Fibroblast of mammary gland (primary cell): Measurements from ENCODE around the gene AOX1.

Experiments used
- DNase-seq: peaks from one replicate; pipeline ENCODE4 v3.0.0-alpha.2; 2010; ENCODE audit warnings: low read depth
- H3K4me3 ChIP-seq: 2 replicates; pipeline ENCODE4 v1.5.1; 2011; ENCODE audit warnings: low read depth, mild to moderate bottlenecking, low read length, moderate library complexity; ENCODE audit not compliant: control insufficient read depth
- TF ChIP-seq, protein P1 (sequence below): conservative IDR thresholded peaks from 2 replicates; pipeline ENCODE4 v1.5.1; 2011; ENCODE audit warnings: low read depth, low read length, inconsistent platforms; ENCODE audit not compliant: control insufficient read depth, insufficient read depth

Gene AOX1

DNA sequence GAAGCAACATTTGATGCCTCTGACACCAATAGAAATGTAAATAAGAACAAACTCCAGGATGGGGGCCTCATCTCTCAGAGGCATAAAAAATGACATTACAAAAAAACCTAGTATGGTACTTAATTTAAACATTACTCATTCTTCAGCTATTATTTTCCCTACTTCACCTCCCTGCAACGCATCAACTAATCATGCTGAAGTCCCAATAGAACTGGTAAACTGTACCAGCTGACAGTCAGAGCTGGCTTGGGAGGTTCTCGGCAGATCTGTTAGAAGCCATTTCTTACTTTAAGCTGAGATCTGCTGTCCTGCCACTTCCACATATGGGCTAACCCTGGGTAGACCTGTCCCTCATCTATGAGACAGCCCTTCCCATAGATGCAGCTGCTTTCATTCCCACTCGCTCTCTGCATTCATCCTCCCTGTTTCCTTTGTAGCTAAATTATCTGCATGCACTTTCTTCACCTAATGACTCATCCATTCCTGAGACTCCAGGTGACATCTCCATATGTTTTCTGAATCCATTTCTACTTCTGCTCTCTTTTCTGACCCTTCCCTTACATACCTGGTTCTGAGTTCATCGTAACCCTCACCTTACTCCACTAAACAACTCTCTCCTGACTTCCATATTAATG lies 108.1 kb downstream of the AOX1 start:
- DNase-seq = peak; percentile 15
- H3K4me3 ChIP-seq = no peak overlapping the region
- TF ChIP-seq, protein P1, sequence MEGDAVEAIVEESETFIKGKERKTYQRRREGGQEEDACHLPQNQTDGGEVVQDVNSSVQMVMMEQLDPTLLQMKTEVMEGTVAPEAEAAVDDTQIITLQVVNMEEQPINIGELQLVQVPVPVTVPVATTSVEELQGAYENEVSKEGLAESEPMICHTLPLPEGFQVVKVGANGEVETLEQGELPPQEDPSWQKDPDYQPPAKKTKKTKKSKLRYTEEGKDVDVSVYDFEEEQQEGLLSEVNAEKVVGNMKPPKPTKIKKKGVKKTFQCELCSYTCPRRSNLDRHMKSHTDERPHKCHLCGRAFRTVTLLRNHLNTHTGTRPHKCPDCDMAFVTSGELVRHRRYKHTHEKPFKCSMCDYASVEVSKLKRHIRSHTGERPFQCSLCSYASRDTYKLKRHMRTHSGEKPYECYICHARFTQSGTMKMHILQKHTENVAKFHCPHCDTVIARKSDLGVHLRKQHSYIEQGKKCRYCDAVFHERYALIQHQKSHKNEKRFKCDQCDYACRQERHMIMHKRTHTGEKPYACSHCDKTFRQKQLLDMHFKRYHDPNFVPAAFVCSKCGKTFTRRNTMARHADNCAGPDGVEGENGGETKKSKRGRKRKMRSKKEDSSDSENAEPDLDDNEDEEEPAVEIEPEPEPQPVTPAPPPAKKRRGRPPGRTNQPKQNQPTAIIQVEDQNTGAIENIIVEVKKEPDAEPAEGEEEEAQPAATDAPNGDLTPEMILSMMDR = no peak

DNA sequence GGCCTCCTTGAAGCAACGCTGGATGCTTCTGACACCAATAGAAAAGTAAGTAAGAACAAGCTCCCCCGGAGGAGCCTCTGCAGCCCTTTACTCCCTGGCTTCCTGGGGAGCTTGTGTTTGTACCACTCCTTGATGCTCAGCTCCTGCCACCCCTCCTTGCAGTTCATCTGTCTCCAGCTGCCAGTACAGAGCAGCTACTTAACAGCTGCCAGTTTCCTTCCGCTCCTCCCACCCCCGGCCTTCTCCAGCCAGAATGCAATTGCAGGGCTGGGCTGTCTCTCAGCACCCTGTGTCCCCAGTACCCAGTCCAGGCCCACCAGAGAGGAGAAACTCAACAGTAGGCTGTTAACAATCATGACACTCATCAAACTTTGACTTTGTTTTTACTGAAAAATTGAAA lies 109.4 kb downstream of the AOX1 start:
- TF ChIP-seq, protein P1 = no peak
- no peak for DNase-seq
- H3K4me3 ChIP-seq = no peak overlapping the region

DNA sequence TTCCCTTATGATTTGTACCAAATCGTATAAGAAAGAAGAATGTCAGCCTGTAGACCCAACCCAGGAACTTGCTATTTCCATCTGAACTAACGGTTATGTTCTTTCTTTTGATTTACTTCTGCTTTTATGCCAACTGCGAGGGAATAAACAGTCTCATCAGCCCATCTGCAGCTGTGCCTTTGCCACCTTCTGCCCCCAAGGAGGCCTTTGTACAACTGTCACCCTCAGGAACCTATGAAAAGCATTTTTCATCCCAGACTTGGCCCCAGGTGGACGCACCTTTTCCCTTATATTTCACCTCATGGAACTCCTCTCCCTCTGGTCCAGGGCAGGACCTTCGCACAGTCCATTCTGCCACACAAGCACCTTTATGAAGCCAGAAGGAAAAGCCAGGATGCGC lies 109.8 kb downstream of the AOX1 start:
- TF ChIP-seq, protein P1 = no peak
- H3K4me3 ChIP-seq = no peak overlapping the region
- DNase-seq = no peak

DNA sequence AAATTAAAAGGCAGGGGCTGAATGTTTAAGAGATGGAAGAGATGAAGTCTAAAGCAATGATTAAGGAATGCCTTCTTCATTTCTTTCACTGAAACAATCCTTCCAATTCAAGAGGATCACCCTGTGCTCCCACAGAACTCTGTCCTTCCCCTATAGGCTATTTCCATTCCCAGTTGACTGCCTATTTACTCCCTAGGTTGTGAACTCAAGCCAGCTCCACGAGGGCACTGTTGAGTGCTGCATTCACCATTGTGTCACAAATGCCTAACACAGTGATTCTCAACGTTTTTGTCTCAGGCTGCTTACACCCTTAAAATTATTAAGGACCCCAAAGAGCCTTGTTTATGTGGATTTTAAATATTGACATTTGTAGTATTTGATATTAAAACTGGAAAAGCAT lies 112.4 kb downstream of the AOX1 start:
- no peak for DNase-seq
- TF ChIP-seq, protein P1 = no peak
- H3K4me3 ChIP-seq = no peak overlapping the region

DNA sequence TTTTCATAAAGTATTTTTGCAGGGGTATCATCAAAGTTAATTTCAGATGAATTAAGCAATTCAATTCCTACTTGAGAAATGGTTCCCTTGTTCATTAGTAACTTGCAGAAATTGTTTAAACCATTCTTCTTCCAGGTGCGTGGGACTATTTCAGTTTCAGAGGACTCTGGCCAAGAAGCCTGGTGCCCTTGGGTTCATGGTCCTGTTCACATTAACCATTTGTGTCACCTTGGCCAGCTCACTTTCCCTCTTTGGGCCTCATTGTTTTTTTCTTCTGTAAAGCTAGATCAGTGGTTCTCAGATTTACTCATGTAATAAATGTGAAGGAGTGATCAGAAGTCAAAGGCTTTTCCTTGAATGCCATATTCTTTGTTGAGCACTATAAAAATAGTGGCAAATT lies 113.5 kb downstream of the AOX1 start:
- no peak overlapping the region for H3K4me3 ChIP-seq
- TF ChIP-seq, protein P1 = no peak
- DNase-seq = no peak

DNA sequence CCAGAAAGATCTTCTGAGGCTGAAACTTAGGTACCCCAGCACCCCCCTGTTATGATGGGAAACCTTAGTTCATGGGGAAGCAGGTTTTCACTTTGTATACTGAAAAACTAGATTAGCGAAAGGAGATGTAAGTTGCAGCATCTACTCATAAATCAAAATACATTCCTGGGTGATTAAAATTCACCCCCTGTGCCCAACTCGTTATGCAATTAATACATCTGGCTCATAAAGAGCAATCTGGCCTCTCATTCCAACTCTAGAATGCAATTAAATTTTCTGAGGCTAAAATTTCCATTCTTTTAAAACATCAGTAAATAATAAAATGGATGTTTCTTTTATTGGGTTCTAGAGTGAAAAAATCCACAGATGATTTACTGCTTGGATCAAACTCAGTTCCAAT lies 115.0 kb downstream of the AOX1 start:
- no peak overlapping the region for H3K4me3 ChIP-seq
- TF ChIP-seq, protein P1 = no peak
- DNase-seq = no peak

DNA sequence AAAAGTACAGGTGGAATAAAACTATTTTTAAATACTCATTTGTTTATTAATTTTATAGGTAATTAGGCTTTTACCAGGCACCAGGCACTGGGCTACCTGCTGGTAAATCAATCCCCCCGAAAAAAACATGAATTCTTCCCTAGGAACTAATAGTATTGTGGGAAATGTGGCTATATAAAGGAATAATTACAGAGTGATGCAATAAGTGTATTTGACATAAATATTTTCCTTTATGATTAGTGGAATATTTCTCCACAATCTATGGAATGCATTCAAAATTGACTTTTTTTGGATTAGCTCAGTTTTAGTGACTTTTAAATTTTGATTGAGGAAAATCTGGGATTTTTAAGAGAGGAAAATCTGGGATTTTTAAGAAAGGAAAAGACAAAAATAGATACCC lies 116.2 kb downstream of the AOX1 start:
- no peak for DNase-seq

More for the DNA sequence above, 116.2 kb downstream of the AOX1 start:
- H3K4me3 ChIP-seq = no peak overlapping the region
- TF ChIP-seq, protein P1 = no peak
